Activated naive CD8-positive, alpha-beta T cell treated with anti-CD3 and anti-CD28 coated beads, Interleukin-2, amount 50 U/mL, for 24 hours (primary cell): ENCODE results near the gene NT5C3A.

Experiments
- ATAC-seq: fragments of 150-1000 bp; cut with Tn5 transposase; one replicate; pipeline ENCODE4 v1.10.0; 2021
- DNase-seq: peaks from one replicate; pipeline ENCODE4 v3.0.0; 2021
- H3K27ac Mint-ChIP-seq: one replicate; pipeline ENCODE4 v1.8.0; 2021; ENCODE audit warnings: mild to moderate bottlenecking, mixed read lengths
- H3K27me3 Mint-ChIP-seq: one replicate; pipeline ENCODE4 v1.8.0; 2021; ENCODE audit warnings: mixed read lengths
- H3K36me3 Mint-ChIP-seq: one replicate; pipeline ENCODE4 v1.8.0; 2021; ENCODE audit warnings: low read depth, mixed read lengths
- H3K4me1 Mint-ChIP-seq: one replicate; pipeline ENCODE4 v1.8.0; 2021; ENCODE audit warnings: mixed read lengths
- H3K4me3 Mint-ChIP-seq: one replicate; pipeline ENCODE4 v1.8.0; 2021; ENCODE audit warnings: mild to moderate bottlenecking, moderate library complexity, mixed read lengths
- H3K9me3 Mint-ChIP-seq: one replicate; pipeline ENCODE4 v1.8.0; 2021; ENCODE audit warnings: mixed read lengths

Gene NT5C3A

DNA sequence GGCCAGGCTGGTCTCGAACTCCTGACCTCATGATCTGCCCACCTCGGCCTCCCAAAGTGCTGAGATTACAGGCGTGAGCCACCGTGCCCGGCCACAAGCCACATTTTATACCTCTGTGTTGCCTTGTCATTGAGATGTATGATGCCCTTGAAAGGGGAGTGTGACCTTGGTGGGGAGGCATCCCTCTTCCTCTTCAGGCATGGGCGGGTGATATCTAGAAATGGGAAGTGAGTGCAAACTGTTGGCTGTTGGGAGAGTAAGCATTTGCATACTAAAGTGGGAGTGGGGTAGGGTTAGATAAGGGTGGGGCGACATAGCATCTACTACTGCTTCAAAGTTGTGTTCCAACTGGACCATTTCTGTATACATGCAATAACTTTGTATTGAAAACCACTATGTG, 26.6 kb upstream of the NT5C3A start:
- Mint-ChIP-seq H3K27me3 (no peaks in the 10 kb centered on the region), H3K4me3 (no peak overlapping the region), H3K4me1 (no peaks in the 10 kb centered on the region), H3K36me3 (peaks cover 9% of the 10 kb centered on the region), H3K9me3 (no peaks in the 10 kb centered on the region), H3K27ac (no peak overlapping the region)
- DNase-seq: no peak
- ATAC-seq: no peak

DNA sequence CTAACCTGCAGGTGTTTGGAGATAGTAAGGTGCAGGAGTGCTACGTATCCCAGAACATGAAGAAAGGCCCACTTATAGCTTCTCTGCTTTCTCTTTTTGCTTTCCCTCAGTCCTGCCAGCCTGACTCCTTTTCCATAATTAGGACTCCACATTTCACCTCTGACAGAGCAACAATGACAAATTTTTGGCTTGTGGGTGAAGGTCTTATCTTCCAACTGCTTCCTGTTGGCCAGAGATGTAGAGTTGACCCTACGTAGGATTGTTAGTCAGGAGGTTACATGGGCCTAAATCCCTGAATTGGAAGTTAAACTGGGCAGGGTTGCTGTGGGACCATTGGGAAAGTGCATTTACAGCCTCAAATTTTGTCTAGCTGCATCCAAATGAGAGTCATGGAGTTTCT, 25.3 kb upstream of the NT5C3A start:
- no peak for DNase-seq
- Mint-ChIP-seq H3K4me3 (no peak overlapping the region), H3K27ac (no peak overlapping the region), H3K27me3 (peaks cover 1% of the 10 kb centered on the region), H3K4me1 (no peaks in the 10 kb centered on the region), H3K36me3 (peaks cover 2% of the 10 kb centered on the region), H3K9me3 (no peaks in the 10 kb centered on the region)
- no peak for ATAC-seq

DNA sequence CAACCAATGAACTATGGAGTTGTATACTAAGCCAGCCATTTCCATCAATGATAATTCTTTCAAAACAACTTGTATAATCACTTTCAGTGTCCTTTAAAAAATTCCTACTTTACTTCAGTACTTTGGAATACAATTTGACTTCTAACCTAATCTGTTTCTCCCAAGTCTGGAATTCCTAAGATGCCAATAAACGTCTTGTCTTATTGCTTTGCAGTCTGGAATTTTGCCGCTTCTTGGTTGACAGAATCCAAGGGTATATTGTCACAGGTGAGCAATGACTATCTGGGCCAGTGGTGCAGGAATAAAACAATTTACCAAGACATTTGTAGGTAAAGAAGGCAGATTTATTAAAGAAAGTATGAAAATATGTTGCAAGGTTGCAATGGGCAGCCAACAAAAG, 24.8 kb upstream of the NT5C3A start:
- peaks cover 1% of the 10 kb centered on the region for H3K27me3 Mint-ChIP-seq
- no peak overlapping the region for H3K4me3 Mint-ChIP-seq
- no peaks in the 10 kb centered on the region for H3K36me3 Mint-ChIP-seq
- ATAC-seq: no peak
- no peak overlapping the region for H3K27ac Mint-ChIP-seq
- DNase-seq: no peak
- H3K4me1 Mint-ChIP-seq: no peaks in the 10 kb centered on the region
- no peaks in the 10 kb centered on the region for H3K9me3 Mint-ChIP-seq

DNA sequence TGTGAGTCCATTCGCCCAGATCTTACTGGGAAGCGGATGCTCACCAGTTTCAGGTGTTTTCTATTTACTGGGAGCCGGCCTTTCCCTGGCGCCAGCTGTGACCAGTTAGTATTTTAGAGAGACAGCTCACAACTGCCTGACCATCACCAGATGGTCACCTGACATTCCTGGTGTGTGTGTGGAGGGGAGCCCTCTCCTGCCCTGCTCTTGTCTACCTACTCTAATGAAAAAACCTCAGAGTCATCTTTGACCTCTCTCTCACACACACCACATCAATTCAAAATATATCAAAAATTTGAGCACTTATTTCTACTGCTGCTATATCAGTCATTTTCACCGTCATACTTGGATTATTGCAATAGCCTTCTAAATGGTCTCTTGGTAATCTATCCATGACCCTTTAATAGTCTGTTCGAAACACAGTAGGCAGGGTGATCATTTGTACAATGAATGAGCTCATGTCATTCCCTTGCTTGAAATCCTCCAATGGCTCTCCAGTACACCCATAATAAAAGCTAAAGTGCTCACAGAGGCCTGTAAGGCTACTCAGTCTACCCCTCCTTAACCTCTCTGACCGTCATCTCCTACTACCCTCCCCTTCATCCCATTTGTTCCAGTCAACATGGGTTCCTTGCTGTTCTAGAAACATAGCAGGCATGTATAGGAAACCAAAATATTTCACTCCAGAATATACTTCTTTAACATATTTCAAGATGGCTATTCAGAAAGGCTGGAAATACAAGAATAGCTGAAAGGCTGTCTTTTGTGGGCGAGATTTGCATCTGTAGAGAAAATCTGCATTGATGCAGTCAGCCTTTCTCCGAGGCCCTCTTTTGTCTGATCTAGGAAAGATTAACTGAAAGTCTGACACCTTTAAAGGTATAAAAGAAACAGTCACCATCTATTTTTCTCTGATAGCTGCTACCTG, 17.5 kb upstream of the NT5C3A start:
- no peaks in the 10 kb centered on the region for H3K36me3 Mint-ChIP-seq

DNA sequence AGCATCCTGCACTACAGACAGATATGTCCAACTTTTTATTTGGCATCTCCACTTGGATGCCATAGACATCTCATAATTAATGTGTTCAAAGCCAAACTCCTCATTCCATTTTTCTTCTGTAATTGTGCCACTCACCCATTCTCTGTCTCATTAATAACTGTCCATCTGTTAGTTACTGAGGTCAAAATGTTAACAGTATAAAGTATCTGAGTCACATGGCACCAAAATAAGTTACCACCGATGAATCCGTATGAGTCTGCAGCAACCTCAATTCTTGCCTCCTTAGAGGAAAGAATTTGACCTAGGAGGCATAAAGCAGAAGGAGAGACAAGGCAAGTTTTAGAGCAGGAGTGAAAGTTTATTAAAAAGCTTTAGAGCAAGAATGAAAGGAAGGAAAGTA, 16.5 kb upstream of the NT5C3A start:
- Mint-ChIP-seq H3K36me3 (no peaks in the 10 kb centered on the region), H3K27me3 (peaks cover 1% of the 10 kb centered on the region), H3K4me1 (peaks cover 17% of the 10 kb centered on the region), H3K27ac (no peak overlapping the region), H3K9me3 (no peaks in the 10 kb centered on the region), H3K4me3 (no peak overlapping the region)
- DNase-seq (no peak), ATAC-seq (no peak)

More for the DNA sequence above, 17.5 kb upstream of the NT5C3A start:
- ATAC-seq: no peak
- H3K27me3 Mint-ChIP-seq: peaks cover 1% of the 10 kb centered on the region
- H3K4me3 Mint-ChIP-seq: no peak overlapping the region
- H3K4me1 Mint-ChIP-seq: peaks cover 17% of the 10 kb centered on the region
- DNase-seq: no peak
- H3K27ac Mint-ChIP-seq: no peak overlapping the region
- no peaks in the 10 kb centered on the region for H3K9me3 Mint-ChIP-seq

DNA sequence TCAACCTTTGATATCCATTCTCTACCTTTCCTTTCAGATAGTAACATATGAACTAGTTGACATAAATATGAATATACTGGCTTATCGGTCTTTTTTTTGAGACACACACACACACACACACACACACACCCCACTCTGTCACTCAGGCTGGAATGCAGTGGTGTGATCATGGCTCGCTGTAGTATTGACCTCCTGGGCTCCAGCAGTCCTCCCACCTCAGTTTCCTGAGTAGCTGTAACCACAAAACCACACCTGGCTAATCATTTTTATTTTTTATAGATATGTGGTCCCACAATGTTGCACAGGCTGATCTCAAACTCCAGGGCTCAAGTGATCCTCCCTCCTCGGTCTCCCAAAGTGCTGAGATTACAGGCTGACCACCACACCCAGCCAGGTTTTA, 14.2 kb upstream of the NT5C3A start:
- H3K27me3 Mint-ChIP-seq: peaks cover 9% of the 10 kb centered on the region
- peaks cover 2% of the 10 kb centered on the region for H3K9me3 Mint-ChIP-seq
- DNase-seq (no peak), ATAC-seq (no peak)
- H3K4me1 Mint-ChIP-seq: peaks cover 17% of the 10 kb centered on the region
- H3K4me3 Mint-ChIP-seq: no peak overlapping the region
- no peak overlapping the region for H3K27ac Mint-ChIP-seq
- H3K36me3 Mint-ChIP-seq: no peaks in the 10 kb centered on the region

DNA sequence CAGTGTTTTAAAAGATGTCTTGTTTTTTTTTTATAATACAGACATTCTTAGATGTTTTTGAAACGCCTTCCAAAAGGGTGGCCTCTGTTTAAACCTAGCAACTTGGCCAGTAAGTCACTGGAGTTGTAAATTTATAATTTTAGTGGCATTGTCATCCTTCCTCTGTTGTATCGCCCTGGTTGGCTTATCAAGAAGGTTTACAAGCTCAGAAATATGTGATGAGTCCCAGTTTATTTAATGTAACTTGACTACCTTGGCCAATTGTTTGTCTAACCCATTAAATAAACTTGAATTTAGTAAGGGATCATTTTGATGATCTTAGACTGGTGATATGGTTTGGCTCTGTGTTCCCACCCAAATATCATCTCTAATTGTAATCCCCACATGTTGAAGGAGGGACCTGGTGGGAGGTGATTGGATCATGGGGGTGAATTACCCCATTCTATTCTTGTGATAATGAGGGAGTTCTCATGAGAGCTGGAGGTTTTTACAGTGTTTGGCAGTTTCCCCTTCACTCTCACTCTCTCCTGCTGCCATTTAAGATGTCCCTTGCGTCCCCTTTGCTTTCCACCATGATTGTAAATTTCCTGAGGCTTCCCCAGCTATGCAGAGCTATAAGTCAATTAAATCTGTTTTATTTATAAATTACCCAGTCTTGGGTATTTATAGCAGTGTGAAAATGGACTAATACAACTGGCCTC, 13.4 kb upstream of the NT5C3A start:
- H3K27me3 Mint-ChIP-seq: peaks cover 13% of the 10 kb centered on the region
- H3K9me3 Mint-ChIP-seq: peaks cover 5% of the 10 kb centered on the region
- H3K27ac Mint-ChIP-seq: no peak overlapping the region
- H3K4me3 Mint-ChIP-seq: no peak overlapping the region
- H3K36me3 Mint-ChIP-seq: no peaks in the 10 kb centered on the region
- no peak for ATAC-seq
- peaks cover 17% of the 10 kb centered on the region for H3K4me1 Mint-ChIP-seq
- no peak for DNase-seq

DNA sequence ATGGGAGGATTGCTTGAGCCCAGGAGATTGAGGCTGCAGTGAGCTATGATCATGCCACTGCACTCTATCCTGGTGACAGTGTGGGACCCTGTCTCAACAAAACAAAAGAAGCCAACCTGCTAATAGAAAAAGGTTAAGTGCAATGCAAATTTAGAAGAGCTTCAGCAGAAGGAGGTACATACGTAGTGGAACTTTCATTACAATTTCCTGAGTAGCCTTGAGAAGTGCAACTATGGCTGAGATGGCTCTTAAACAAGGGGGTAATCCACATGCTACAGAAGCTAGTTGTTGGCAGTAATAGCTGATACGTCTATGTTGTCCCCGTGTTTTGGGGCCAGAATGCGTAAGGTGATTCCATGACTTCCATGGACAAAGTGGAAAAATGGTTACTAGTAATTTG, 10.7 kb upstream of the NT5C3A start:
- H3K36me3 Mint-ChIP-seq: no peaks in the 10 kb centered on the region
- no peak for ATAC-seq
- H3K4me3 Mint-ChIP-seq: no peak overlapping the region
- H3K27ac Mint-ChIP-seq: no peak overlapping the region
- H3K4me1 Mint-ChIP-seq: peaks cover 17% of the 10 kb centered on the region
- peaks cover 13% of the 10 kb centered on the region for H3K27me3 Mint-ChIP-seq
- peaks cover 15% of the 10 kb centered on the region for H3K9me3 Mint-ChIP-seq
- DNase-seq: no peak

DNA sequence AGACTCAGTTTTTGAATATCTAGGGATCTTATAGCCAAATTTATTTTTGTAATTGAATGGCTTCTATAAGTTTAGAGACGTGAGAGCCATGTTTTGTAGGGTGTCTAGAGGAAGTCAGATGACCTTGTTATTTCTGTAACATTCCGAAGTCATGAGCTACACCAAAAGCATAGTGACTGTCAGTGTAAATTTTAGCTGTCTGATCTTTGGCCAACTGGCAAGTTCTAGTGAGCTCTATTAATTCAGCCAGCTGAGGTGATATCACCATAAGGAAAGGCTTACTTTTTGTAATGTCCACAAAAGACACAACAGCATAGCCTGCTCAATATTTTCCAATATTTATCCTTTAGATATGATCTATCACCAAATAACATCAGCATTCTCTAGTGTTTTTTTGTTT, 9.9 kb upstream of the NT5C3A start:
- no peak overlapping the region for H3K27ac Mint-ChIP-seq
- peaks cover 15% of the 10 kb centered on the region for H3K4me1 Mint-ChIP-seq
- no peak overlapping the region for H3K4me3 Mint-ChIP-seq
- H3K27me3 Mint-ChIP-seq: peaks cover 13% of the 10 kb centered on the region
- no peak for DNase-seq
- no peak for ATAC-seq
- H3K9me3 Mint-ChIP-seq: peaks cover 15% of the 10 kb centered on the region
- no peaks in the 10 kb centered on the region for H3K36me3 Mint-ChIP-seq

DNA sequence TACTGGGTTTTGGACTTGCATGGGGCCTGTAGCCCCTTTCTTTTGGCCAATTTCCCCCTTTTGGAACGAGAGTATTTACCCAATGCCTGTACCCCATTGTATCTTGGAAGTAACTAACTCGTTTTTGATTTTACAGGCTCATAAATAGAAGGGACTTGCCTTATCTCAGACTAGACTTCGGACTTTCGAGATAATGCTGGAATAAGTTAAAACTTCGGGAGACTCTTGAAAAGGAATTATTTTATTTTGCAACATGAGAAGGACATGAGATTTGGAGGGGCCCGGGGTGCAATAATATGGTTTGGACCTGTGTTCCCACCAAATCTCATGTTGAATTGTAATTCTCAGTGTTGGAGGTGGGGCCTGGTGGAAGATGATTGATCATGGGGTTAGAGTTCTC, 8.3 kb upstream of the NT5C3A start:
- no peaks in the 10 kb centered on the region for H3K4me1 Mint-ChIP-seq
- no peak overlapping the region for H3K4me3 Mint-ChIP-seq
- H3K27me3 Mint-ChIP-seq: peaks cover 17% of the 10 kb centered on the region
- peaks cover 27% of the 10 kb centered on the region for H3K9me3 Mint-ChIP-seq
- ATAC-seq (no peak), DNase-seq (no peak)
- H3K36me3 Mint-ChIP-seq: peaks cover 2% of the 10 kb centered on the region
- H3K27ac Mint-ChIP-seq: no peak overlapping the region

DNA sequence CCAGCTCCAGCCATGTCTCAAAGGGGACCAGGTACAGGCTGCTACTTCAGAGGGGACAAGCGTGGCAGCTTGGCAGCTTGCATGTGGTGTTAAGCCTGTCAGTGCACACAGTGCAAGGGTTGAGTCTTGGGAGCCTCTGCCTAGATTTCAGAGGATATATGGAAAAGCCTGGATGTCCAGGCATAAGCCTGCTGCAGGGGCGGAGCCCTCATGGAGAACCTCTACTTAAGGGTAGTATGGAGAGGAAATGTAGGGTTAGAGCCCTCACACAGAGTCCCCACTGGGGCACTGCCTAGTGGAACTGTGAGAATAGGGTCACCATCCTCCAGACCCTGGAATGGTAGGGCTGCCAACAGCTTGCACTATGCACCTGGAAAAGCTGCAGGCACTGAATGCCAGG, 7.7 kb upstream of the NT5C3A start:
- H3K4me1 Mint-ChIP-seq: no peaks in the 10 kb centered on the region
- no peak overlapping the region for H3K27ac Mint-ChIP-seq
- DNase-seq (no peak), ATAC-seq (no peak)
- no peak overlapping the region for H3K4me3 Mint-ChIP-seq
- H3K36me3 Mint-ChIP-seq: peaks cover 3% of the 10 kb centered on the region
- peaks cover 29% of the 10 kb centered on the region for H3K9me3 Mint-ChIP-seq
- H3K27me3 Mint-ChIP-seq: peaks cover 17% of the 10 kb centered on the region

DNA sequence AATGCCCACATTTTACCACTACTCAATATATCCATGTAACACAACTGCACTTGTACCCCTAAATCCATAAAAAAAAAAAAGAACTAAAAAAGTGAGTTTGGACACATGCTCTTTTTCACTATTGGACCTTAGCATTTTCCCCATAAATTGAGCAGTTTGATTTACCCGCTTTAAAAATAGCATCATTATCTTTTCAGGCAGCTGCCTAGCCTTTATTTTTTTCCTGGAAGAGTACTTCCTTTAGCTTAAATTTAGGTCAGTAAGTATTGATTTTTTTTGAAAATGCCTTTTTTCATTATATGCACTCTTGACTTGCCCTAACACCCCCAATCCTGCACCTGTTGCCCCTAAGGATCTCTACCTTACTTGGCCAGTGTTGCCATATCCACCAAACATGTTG, 5.3 kb upstream of the NT5C3A start:
- Mint-ChIP-seq H3K4me1 (peaks cover 8% of the 10 kb centered on the region), H3K27ac (no peak overlapping the region), H3K9me3 (peaks cover 29% of the 10 kb centered on the region), H3K36me3 (peaks cover 3% of the 10 kb centered on the region), H3K27me3 (peaks cover 14% of the 10 kb centered on the region), H3K4me3 (no peak overlapping the region)
- DNase-seq: no peak
- ATAC-seq: no peak

DNA sequence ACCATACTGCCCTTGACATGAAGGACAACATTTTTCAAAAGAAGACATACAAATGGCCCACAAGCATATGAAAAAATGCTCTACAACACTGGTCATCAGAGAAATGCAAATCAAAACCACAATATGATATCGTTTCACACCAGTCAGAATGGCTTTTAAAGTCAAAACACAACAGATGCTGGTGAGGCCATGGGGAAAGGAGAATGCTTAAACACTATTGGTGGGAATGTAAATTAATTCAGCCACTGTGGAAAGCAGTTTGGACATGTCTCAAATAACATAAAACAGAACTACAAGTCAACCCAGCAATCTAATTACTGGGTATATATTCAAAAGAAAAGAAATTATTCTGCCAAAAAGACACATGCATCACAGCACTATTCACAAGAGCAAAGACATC, 4.2 kb upstream of the NT5C3A start:
- H3K4me3 Mint-ChIP-seq: no peak overlapping the region
- no peak overlapping the region for H3K27ac Mint-ChIP-seq
- peaks cover 8% of the 10 kb centered on the region for H3K4me1 Mint-ChIP-seq
- peaks cover 8% of the 10 kb centered on the region for H3K27me3 Mint-ChIP-seq
- DNase-seq: no peak
- no peak for ATAC-seq
- H3K36me3 Mint-ChIP-seq: peaks cover 3% of the 10 kb centered on the region
- peaks cover 28% of the 10 kb centered on the region for H3K9me3 Mint-ChIP-seq

DNA sequence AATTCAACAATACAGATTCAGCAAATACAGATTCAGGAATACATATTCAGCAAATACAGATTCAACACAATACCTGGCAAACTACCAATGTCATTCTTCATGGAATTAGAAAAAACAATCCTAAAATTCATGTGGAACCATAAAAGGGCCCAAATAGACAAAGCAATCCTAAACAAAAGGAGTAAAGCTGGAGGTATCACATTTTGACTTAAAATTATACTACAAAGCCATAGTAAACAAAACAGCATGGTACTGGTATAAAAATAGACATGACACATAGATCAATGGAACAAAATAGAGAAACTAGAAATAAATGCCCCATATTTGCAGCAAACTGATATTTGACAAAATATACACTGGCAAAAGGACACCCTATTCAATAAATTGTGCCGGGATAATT, 3.4 kb upstream of the NT5C3A start:
- ATAC-seq (no peak), DNase-seq (no peak)
- peaks cover 24% of the 10 kb centered on the region for H3K9me3 Mint-ChIP-seq
- peaks cover 3% of the 10 kb centered on the region for H3K36me3 Mint-ChIP-seq
- H3K4me3 Mint-ChIP-seq: no peak overlapping the region
- H3K4me1 Mint-ChIP-seq: peaks cover 11% of the 10 kb centered on the region
- H3K27ac Mint-ChIP-seq: no peak overlapping the region
- H3K27me3 Mint-ChIP-seq: peaks cover 4% of the 10 kb centered on the region

DNA sequence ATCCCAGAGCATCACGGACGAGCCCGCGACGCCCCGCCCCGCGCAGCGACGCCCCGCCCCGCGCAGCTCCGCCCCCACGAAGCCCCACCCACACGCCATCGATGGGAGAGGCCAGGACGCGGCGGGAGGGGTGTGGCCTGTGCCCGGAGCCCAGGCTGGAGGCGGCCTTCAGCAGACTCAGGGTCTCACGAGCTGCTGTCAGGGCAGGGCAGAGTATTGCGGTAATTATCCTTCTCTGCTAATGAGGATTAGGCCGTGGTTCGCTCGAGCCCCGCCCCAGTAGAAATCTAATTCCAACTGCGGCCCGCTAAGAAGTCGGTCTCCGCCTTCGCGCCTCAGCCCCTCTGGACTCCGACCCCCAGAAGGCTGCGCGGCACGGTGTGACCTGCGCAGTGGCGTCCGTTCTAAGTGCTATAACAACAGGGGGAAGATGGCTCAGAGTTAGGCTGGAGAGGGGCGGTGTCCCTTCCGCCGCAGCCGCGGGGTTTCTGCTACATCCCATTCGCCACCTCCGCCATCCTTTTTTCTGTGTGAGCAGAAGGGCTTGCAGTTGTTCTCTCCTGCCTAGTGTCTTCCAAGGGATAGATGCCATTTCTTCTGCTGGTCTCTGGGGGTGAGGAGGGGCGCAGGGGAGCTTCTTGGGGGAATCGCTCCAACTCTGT, 337 bp upstream of the NT5C3A start:
- H3K27ac Mint-ChIP-seq: peak overlapping the region; percentile 88
- ATAC-seq: peak; percentile 98
- peak overlapping the region; percentile 94 for H3K4me3 Mint-ChIP-seq
- H3K9me3 Mint-ChIP-seq: peaks cover 14% of the 10 kb centered on the region
- peaks cover 10% of the 10 kb centered on the region for H3K36me3 Mint-ChIP-seq
- H3K4me1 Mint-ChIP-seq: peaks cover 38% of the 10 kb centered on the region
- peak; percentile 92 for DNase-seq
- peaks cover 4% of the 10 kb centered on the region for H3K27me3 Mint-ChIP-seq
